GM19351 (cell line): ENCODE data around the gene PRSS2.

Source experiments
- ATAC-seq: cut with Tn5 transposase; IDR thresholded peaks from one replicate; pipeline ENCODE4 v1.9.1; 2021; ENCODE audit warnings: mild to moderate bottlenecking, moderate library complexity; ENCODE audit not compliant: unreplicated experiment

PRSS2 gene

DNA sequence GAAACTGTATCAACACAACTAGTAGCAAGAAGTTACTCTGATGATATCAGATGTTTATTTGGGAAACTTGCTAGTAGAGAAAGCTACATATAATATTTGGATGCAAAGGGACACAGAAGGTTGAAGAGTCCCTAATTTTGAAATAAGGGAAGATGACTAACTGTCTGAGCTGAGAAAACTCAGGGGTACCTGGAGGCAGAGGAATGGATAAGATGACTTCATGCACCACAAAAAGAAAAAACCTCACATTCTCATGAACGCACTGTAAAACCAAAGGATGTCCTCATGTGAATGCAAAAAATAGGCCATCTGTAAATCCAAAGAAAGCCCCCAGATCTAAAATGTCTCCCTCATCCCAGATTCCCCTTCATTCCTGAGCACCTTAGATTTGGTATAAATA, 29.3 kb downstream of the PRSS2 start:
- no peak for ATAC-seq

DNA sequence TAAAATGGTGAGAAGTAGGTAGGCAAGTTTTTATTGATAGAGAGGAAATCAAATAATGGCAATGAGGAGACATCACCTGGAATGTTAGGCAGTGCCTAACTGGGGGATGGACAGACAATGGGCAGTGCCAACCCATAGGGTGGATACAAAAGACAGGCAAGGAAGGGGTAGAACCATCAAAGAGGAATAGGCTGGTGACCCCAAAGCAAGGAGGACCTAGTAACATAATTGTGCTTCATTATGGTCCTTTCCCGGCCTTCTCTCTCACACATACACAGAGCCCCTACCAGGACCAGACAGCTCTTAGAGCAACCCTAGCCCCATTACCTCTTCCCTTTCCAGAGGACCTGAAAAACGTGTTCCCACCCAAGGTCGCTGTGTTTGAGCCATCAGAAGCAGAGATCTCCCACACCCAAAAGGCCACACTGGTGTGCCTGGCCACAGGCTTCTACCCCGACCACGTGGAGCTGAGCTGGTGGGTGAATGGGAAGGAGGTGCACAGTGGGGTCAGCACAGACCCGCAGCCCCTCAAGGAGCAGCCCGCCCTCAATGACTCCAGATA, 30.0 kb downstream of the PRSS2 start:
- ATAC-seq, result no peak

DNA sequence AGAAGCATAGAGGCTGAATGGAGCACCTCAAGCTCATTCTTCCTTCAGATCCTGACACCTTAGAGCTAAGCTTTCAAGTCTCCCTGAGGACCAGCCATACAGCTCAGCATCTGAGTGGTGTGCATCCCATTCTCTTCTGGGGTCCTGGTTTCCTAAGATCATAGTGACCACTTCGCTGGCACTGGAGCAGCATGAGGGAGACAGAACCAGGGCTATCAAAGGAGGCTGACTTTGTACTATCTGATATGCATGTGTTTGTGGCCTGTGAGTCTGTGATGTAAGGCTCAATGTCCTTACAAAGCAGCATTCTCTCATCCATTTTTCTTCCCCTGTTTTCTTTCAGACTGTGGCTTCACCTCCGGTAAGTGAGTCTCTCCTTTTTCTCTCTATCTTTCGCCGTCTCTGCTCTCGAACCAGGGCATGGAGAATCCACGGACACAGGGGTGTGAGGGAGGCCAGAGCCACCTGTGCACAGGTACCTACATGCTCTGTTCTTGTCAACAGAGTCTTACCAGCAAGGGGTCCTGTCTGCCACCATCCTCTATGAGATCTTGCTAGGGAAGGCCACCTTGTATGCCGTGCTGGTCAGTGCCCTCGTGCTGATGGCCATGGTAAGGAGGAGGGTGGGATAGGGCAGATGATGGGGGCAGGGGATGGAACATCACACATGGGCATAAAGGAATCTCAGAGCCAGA, 31.0 kb downstream of the PRSS2 start:
- no peak for ATAC-seq

DNA sequence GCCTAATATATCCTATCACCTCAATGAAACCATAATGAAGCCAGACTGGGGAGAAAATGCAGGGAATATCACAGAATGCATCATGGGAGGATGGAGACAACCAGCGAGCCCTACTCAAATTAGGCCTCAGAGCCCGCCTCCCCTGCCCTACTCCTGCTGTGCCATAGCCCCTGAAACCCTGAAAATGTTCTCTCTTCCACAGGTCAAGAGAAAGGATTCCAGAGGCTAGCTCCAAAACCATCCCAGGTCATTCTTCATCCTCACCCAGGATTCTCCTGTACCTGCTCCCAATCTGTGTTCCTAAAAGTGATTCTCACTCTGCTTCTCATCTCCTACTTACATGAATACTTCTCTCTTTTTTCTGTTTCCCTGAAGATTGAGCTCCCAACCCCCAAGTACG, 31.5 kb downstream of the PRSS2 start:
- ATAC-seq, result no peak

DNA sequence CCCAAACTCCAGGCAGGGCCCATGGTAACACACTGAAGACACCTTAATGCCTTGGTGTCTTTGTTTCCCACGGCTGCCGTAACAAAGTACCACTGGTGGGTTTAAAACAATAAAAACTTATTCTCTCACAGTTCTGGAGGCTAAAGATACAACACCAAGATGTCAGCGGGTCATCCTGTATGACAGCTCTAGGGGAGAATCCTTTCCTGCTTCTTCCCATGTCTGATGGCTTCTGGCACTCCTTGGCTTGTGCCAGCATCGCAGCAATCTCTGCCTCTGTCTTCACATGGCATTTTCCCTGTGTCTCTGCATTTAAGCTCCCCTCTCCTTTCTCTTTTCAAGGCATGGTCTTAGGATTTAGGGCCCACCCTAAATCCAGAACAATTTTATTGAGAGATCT, 33.1 kb downstream of the PRSS2 start:
- no peak for ATAC-seq

DNA sequence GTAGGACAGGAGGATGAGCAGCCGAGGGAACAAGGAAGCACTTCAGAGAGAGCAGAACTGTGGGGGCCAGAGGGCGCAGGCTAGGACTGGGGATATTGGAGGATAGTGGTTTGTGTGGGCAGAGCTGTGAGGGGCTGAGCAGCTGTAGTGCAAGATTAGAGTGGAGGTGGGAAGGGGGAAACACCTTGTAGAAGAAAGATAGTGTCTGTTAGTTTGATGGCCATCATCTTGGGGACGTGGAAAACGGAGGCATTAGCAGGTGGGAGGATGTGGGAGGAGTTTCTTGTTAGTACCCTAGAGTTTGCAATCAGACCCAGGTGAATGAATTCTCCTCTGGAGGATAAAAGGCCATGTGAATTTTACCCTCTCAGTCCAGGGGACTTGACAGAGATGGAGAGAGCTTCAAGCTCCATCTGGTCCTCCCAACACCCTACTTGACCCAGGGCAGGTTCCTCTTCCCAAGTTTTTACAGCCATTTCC, 34.0 kb downstream of the PRSS2 start:
- peak; percentile 27 for ATAC-seq

DNA sequence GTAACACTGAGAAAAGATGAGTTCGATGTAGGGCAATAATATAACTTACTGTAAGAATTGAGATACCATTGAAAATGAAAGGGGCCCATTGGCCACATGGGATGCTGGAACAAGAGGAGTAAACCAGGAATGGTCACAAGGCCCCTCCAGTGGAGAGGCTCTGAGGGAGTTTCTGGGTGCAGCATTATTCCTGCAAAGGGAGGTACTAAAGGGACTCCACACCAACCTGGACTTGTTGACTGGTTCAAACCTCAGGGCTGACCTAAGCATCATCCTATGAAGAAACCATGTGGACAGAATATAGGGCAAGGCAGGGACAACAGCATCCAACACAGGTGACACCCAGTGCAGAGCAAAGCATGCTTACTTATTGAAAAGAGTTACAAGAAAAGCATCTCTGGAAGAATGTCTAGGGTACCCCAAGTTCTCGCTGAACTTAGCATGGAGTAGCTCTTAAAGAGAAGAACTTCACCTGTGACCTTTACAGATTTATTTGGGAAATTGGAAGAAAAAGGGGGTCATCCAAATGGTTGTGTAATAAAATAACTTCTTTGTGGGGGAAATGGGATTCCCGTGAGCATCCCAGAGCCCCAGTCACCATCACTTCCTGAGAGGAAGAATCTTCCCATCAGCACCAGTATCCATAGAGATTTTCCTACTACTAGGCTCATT, 34.7 kb downstream of the PRSS2 start:
- no peak for ATAC-seq

DNA sequence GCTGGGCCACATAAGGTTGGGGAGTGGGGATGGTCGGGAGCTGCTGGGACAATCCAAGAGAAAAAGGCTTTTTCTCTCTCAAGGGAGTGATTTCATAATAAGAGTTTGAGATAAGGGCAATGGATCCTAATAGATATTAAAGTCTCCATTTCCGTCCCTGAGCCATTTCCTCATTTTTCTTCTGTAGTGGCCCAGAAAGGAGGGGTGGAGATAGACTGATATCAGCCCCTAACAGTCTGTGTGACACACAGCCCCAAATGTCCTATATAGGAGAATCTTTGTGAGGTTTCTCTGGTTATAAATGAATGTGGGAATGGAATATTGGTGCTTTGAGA, 35.2 kb downstream of the PRSS2 start:
- ATAC-seq, result no peak

DNA sequence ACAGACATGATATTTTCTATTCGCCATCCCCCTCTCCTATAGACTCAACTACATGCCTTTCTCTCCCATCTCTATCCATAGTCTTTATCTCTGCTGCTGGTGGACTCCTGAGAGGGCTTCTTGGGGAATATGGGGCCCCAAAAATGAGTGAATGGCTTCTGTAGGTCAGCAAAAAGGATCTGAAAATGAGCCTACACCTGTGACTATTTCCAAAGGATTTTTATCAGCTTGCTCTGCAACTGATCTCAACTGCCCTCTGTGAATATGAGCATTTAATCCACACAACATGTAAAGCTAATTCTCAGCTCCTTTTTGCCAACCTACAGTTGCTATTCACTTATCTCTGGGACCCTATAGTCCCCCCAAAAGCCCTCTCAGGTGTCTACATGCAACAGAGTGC, 36.2 kb downstream of the PRSS2 start:
- ATAC-seq, result no peak

DNA sequence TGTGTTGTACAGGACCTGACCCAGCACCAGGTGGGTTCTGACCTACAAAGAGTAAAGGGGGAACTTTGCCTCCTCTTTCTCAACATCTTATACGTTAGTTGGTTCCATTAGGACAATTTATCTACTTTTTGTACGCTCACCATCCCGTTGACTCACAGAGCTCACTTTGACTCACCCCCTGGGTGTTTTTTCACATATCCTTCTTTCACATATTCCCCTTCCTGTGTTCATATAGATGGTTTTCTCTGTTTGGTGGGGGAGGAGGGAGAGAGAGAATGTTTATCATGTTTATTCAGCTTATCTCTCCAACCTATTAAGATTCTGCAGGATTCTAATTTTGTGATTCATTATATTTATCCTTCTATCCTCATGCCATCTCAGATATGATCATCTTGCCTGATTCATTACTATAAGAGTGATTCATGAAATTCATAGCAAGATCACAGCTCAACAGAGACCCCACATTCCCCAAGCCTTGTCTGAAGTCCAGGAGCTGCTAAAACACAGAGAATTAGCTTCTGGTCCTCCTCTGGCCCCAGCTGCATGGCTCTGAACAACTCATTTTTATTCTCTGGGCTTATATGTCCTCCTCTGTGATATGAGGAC, 37.2 kb downstream of the PRSS2 start:
- peak; percentile 8 for ATAC-seq

DNA sequence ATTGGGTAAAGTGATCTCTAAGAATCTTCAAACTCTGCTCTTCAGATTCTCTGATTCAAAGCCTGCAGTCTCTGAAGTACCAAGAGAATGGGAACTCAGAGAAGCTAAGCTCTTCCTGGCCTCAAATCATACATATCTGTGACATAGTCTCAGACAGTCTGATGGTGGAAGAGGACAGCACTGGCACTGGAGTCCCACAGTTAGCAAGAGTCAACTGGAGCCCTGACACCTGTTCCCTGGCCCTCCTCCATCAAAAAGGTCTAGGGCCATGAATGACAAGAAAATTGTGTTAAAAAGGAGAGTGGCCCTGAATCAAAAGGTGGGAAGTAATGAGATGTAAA, 37.7 kb downstream of the PRSS2 start:
- ATAC-seq, result peak; percentile 19

DNA sequence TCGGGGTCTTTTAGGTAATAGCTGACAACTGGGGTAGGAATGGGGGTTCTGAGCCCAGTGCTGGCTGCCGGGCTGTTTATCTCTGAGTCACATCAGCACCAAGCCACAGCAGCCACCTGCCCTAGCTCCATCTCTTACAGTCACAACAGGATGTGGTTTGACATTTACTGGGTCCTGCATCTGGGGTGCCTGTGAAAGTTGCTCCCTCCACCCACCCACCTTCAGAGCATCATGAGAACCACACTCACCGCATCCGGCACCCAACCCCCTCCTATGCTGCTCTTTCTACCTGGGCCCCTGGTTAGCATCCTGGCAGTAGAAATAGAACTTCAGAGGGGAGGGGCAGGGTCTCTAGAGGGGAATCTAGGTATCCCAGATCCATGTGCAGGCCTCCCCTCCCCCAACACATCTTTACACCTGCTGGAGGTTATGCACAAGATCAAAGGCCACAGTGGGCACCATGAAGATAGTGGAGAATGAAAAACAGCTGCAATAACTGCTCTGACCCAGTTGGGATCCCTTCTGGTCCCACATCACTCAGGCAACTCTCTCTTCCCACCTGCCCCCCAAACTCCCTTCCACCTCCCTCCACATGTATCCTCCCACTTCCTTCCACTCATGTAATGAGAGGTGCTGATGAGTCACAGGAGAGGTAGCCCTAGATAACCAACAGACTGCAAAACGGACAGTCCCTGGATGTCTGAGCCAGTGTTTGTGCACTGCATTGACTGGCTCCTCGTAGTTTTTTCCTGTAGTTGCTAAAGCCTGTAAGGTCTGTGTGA, 38.2 kb downstream of the PRSS2 start:
- peak; percentile 76 for ATAC-seq

DNA sequence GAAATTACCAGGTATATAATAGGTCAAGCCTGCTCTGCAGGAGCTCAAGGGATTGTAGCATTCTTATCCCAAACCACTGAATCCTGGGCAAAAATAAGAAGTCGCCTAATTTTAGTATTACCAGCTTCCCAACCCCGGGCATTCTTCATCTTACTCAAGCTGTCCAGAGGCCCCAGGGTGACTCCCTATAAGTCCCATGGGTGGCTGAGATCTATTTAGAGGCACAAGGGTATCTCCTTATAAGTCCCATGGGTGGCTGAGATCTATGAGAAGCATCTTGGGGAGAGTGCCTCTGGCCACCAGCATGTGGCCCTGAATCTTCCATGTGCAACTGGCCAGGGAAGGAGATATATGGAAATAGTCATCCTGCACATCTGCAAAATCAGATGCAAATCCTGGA, 38.9 kb downstream of the PRSS2 start:
- no peak for ATAC-seq

DNA sequence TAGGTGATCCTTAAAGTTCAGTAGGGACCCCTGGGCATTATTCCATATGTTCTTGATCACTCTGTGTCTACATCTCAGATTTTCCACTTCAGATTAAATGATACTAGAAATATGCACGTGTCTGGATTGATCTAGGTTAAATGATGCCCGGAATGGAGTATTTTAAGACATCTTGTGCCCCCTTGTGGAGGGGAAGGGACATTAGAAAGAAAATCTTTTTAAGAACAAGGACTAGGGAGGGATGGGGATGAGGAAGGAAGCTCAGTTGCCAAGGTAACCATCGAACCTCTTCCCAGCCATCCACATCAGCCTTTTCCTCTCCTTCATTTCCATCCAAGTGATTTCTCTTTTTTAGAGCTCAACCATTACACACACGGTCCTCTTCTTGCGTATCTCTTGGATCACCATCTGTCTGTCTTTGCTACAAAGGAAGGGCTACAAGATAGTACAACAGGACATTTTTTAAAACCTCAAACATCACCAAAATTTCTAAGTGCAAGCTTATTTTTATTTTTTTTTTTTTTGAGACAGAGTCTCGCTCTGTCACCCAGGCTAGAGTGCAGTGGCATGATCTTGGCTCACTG, 40.5 kb downstream of the PRSS2 start:
- no peak for ATAC-seq

DNA sequence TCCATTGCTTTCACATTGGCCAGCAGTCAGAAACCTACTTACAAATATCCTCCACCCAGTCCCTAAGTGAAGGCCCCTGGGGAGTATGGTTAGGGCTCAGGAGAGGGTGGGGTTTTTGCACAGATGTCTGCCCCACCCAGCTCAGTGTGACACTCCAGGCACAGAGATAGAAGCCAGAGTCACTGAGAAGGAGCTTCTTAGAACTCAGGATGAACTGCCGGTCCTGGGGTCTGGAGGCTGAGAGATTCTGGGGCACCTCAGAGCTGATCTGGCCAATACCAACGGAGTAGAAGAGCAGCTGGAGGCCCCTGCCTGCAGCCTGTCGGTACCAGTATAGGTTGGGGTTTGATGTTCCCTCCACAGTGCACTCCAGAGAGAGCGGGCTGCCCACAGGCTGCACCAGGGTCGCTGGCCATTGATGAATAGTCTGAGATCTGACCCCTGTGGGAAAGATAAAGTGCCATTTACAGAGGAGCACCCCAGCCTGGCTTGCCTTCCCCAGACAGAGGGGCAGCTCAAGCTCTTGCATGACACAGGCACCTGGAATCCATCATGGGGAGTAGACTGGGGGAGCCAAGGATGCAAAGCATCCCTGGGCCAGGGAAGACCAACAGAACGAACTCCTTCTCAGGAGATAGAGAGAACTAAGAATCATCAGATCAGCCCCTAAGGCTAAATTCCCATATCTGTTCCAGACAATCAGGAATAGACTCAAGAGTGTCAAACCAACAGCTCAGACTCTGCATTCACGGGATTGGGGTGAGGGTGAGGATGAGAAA, 41.9 kb downstream of the PRSS2 start:
- no peak for ATAC-seq

DNA sequence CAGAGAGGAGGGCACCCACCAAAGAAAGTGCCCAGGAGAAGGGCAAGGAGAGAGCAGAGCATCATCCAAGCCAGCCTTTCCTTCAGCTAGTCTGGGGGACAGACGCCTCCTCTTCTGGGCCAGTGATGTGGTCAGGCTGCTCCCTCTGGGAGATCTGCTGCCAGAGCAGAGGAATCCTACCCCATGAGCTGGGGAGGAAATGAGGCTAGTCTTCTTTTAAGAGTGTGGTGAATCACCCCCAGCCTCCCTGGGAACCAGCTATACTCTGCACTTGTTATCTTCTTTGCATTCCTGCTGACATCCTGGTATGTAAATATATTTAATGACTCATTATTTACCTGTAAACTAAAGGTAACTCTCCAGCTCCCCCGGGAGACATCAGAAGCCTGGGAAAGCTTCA, 42.5 kb downstream of the PRSS2 start:
- ATAC-seq, result no peak

DNA sequence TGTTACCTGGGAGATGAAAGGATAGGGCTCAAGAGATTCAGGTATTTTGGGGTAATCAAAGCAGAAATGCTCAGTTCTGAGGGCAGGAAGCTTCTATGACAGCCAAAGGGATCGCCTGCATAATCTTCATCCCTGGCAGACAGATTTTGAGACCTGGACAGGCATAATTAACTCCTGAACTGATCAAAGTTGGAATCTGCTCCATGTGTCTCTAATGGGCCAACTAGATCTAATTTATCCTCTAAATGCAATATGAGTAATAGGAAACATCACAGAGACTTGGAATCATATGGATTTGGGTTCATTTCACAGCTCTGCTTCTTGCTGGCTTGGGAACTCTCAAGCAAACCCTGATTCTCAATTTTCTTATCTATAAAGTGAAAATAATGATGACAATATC, 42.9 kb downstream of the PRSS2 start:
- no peak for ATAC-seq

DNA sequence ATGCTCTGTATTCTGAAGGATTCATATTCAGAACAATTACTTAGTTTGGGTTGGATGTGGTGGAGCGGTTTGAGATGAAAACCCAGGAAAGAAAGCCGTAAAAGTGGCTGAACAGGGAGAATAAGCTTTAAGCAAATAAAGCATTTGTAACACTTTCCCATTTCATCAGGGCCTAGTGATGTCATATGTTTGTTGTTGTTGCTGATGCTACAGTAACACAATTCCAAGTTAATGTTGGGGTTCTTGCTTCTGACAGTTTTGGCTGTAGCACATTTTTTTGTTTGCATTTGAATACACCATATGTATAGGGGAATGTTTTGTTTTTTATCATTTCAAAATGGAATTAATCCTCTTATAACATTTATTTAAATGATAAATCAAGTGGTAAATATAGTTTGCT, 43.7 kb downstream of the PRSS2 start:
- no peak for ATAC-seq

DNA sequence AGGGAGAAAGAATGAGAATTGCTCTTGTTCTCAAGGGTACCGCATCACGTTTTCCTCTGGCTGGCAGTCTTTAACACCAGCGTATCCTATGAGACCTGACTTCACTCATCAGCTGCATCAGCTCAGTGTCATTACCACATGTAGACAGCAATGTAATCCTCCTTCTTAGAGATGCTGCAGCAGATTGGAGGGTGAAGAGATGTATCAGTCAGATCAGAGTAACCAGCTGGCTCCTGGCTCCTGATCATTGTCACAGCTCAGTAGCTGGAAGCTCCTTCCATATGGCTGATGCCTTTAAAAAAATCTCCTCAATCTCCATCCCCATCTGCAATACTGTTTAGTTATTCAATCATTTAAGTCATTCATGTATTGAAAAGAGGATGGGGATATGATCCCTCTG, 44.4 kb downstream of the PRSS2 start:
- ATAC-seq, result no peak

DNA sequence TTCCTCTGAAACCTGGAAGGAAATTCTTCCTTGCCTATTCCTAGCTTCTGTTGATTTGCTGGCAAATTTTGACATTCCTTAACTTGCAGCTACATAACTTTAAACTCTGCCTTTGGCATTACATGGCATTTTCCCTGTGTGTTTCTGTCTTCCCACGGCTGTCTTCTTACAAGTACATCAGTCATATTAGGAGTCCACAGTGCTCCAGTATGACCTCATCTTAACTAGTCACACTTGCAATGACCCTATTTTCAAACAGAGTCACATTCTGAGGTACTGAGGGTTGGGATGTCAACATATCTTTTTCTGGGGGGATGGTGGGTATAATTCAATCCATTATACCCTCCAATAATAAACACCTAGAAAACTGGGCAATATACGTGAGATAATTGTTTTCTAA, 46.7 kb downstream of the PRSS2 start:
- ATAC-seq, result no peak
